Right renal pelvis (tissue), 4 donors: ENCODE data around the gene PPCS. TPM values are rescaled to one million over a fixed set of nuclear protein-coding genes. Genes with fewer than 3 reads are reported as not detected.

ENCODE experiments used
- polyA plus RNA-seq, 4 donors: library from polyadenylated mRNA; unstranded; fragments of 120-200 nt; gene quantifications; one replicate each; pipeline ENCODE4 v1.2.1, GENCODE V29; 2013; ENCODE audit not compliant: insufficient read length in 4 of 4

PPCS gene
- polyA plus RNA-seq, 4 donors, result 84.6 to 100 (median 98.9) TPM

Other genes starting within 250 kb of the PPCS start
- gene FOXJ3, start 121.3 kb upstream of the PPCS start, polyA plus RNA-seq, result 10 to 100 TPM; 33.4 to 46.4 (median 44.4) TPM
- gene RIMKLA, start 75.8 kb upstream of the PPCS start, polyA plus RNA-seq, result under 1 TPM; 0.34 to 0.64 (median 0.42) TPM
- 1 to 10 TPM; 3.9 to 5.6 (median 4.5) TPM for gene ZMYND12, start 521 bp upstream of the PPCS start, polyA plus RNA-seq
- 10 to 100 TPM; 15.4 to 19.0 (median 17.1) TPM for gene CCDC30, start 6.7 kb downstream of the PPCS start, polyA plus RNA-seq
- 10 to 100 TPM; 55.8 to 58.1 (median 56.3) TPM for gene PPIH, start 201.9 kb downstream of the PPCS start, polyA plus RNA-seq
- 100 to 1,000 TPM; 663 to 691 (median 683) TPM for gene YBX1, start 225.9 kb downstream of the PPCS start, polyA plus RNA-seq